PC-3 (cell line): ENCODE results near the gene PIGM. TPM values are rescaled to one million over a fixed set of nuclear protein-coding genes. Genes with fewer than 3 reads are reported as not detected.

Experiments
- ATAC-seq: fragments of 200-7000 bp; cut with Tn5 transposase; 2 replicates; pipeline ENCODE4 v1.9.1; 2020; ENCODE audit warnings: mild to moderate bottlenecking, moderate library complexity
- BruUV-seq: library from RNA; stranded (reverse); fragments of 400-500 nt; replicated peaks from 2 replicates; lab custom pipeline; 2021; lab: Mats Ljungman, UMichigan
- CTCF ChIA-PET: fragments of 300-600 bp; sonication (Branson Sonifier 250); formaldehyde crosslinking; loops from one replicate; lab custom pipeline; 2022; ENCODE audit warnings: antibody characterized with exemption; lab: Charles Lee
- POLR2A ChIA-PET: fragments of 300-600 bp; sonication (Branson Sonifier 250); formaldehyde crosslinking; loops from one replicate; lab custom pipeline; 2022; ENCODE audit warnings: antibody characterized with exemption; ENCODE audit not compliant: unreplicated experiment; lab: Charles Lee
- DNase-seq: peaks from one replicate; pipeline ENCODE4 v3.0.0-alpha.2; 2015
- H2AFZ ChIP-seq: fragments of 300-600 bp; sonication (generic); 2 replicates; pipeline ENCODE4 v1.6.0; 2016; ENCODE audit warnings: antibody characterized with exemption, low read length
- H3F3A ChIP-seq: fragments of 300-600 bp; sonication (generic); one replicate; pipeline ENCODE4 v1.6.0; 2017; ENCODE audit warnings: antibody characterized with exemption, low read length, control low read depth, mild to moderate bottlenecking; ENCODE audit not compliant: unreplicated experiment
- H3K27ac ChIP-seq: fragments of 300-600 bp; sonication (generic); 2 replicates; pipeline ENCODE4 v1.5.1; 2016; ENCODE audit warnings: mild to moderate bottlenecking, low read length
- H3K27me3 ChIP-seq: fragments of 300-600 bp; sonication (generic); 2 replicates; pipeline ENCODE4 v1.6.1; 2016; ENCODE audit warnings: low read length, mixed read lengths
- H3K36me3 ChIP-seq: fragments of 300-600 bp; sonication (generic); 2 replicates; pipeline ENCODE4 v1.6.1; 2016; ENCODE audit warnings: low read depth, mixed run types, low read length, mixed read lengths
- H3K4me1 ChIP-seq: fragments of 300-600 bp; sonication (generic); 2 replicates; pipeline ENCODE4 v1.5.1; 2016; ENCODE audit warnings: low read length; ENCODE audit not compliant: insufficient read depth
- H3K4me2 ChIP-seq: fragments of 300-600 bp; sonication (generic); 2 replicates; pipeline ENCODE4 v1.6.0; 2016; ENCODE audit warnings: low read length
- H3K4me3 ChIP-seq: fragments of 300-600 bp; sonication (generic); 2 replicates; pipeline ENCODE4 v1.5.1; 2016; ENCODE audit warnings: mild to moderate bottlenecking, low read length, mixed read lengths
- H3K79me2 ChIP-seq: fragments of 300-600 bp; sonication (generic); 2 replicates; pipeline ENCODE4 v1.6.1; 2017; ENCODE audit warnings: low read length, mixed read lengths
- H3K9ac ChIP-seq: fragments of 300-600 bp; sonication (generic); 2 replicates; pipeline ENCODE4 v1.6.0; 2016; ENCODE audit warnings: mild to moderate bottlenecking, low read length
- H3K9me2 ChIP-seq: fragments of 300-600 bp; sonication (generic); replicated peaks from 2 replicates; pipeline ENCODE4 v1.6.1; 2016; ENCODE audit warnings: mixed run types, low read length, mixed read lengths
- H3K9me3 ChIP-seq: fragments of 300-600 bp; sonication (generic); 2 replicates; pipeline ENCODE4 v1.6.1; 2016; ENCODE audit warnings: low read length, mixed read lengths
- H4K20me1 ChIP-seq: fragments of 300-600 bp; sonication (generic); 2 replicates; pipeline ENCODE4 v1.6.1; 2016; ENCODE audit warnings: low read length, mixed read lengths
- EZH2 ChIP-seq: fragments of 300-600 bp; sonication (generic); IDR thresholded peaks from one replicate; pipeline ENCODE4 v1.6.1; 2017; ENCODE audit warnings: antibody characterized with exemption, mild to moderate bottlenecking, low read length; ENCODE audit not compliant: unreplicated experiment
- EZH2phosphoT487 ChIP-seq: fragments of 300-600 bp; sonication (generic); IDR thresholded peaks from 2 replicates; pipeline ENCODE4 v1.6.1; 2018; ENCODE audit warnings: mild to moderate bottlenecking, antibody characterized with exemption, low read length, borderline replicate concordance
- intact Hi-C: fragments of 100-400 bp; cut with micrococcal nuclease; formaldehyde crosslinking; loops from 2 replicates; pipeline ENCODE4 v1.9.0; 2023
- total RNA-seq: library from RNA; depleted of rRNA; stranded (reverse); fragments of >200 nt; gene quantifications from 2 replicates; pipeline ENCODE4 v1.2.3, GENCODE V29; 2014
- TF ChIP-seq, protein P1 (sequence below): fragments of 300-600 bp; sonication (generic); conservative IDR thresholded peaks from 2 replicates; pipeline ENCODE4 v1.5.1; 2017; ENCODE audit warnings: antibody characterized with exemption, low read depth, mild to moderate bottlenecking, low read length

PIGM gene
- total RNA-seq, 1 experiment from 2014 or later = 6.9 TPM

DNA sequence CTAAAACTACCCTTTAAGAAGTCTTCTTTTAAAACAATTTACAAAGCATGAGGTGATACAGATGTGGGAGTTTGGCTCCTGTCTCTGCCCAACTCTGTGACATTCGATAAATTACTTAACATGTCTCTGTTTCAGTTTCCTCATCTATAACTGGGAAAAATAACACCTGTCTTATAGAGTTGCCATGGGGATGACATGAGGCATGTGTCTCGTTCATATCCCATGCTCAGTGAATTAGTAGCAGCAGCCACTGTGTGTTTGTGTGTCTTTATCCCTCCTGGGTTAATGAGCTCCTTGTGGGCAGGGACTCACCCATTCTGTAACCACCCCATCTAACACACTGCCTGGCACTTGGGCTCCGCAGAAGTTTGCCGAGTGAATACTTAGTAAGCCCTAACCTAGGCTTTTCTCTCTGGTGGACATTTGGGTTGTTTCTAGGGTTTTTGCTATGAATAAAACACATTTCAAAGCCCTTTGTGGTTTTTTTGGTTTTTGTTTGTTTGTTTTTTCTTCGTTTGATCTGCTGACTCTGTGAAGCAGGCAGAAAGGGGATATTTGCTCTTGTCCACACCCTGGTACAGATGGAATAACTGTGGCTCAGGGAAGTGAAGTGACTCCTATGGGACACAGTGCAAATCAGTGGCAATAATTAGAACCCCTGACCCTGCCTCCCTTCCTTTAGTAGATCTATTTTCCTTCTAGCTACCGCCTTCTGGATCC lies 48.8 kb upstream of the PIGM start:
- CTCF ChIA-PET = no interaction called here
- H3K4me1 ChIP-seq = peaks cover 9% of the 10 kb centered on the region
- H3K36me3 ChIP-seq = no peaks in the 10 kb centered on the region
- H3K79me2 ChIP-seq = no peaks in the 10 kb centered on the region
- no peak overlapping the region for H3K27ac ChIP-seq
- ATAC-seq (no peak), DNase-seq (no peak)
- H3K9ac ChIP-seq = no peak overlapping the region
- no TSS peak for BruUV-seq
- H3K4me3 ChIP-seq = no peak overlapping the region
- no peaks in the 10 kb centered on the region for H3K9me2 ChIP-seq
- TF ChIP-seq EZH2phosphoT487 (no peak), EZH2 (no peak)
- TF ChIP-seq, protein P1, sequence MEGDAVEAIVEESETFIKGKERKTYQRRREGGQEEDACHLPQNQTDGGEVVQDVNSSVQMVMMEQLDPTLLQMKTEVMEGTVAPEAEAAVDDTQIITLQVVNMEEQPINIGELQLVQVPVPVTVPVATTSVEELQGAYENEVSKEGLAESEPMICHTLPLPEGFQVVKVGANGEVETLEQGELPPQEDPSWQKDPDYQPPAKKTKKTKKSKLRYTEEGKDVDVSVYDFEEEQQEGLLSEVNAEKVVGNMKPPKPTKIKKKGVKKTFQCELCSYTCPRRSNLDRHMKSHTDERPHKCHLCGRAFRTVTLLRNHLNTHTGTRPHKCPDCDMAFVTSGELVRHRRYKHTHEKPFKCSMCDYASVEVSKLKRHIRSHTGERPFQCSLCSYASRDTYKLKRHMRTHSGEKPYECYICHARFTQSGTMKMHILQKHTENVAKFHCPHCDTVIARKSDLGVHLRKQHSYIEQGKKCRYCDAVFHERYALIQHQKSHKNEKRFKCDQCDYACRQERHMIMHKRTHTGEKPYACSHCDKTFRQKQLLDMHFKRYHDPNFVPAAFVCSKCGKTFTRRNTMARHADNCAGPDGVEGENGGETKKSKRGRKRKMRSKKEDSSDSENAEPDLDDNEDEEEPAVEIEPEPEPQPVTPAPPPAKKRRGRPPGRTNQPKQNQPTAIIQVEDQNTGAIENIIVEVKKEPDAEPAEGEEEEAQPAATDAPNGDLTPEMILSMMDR = no peak
- H3K9me3 ChIP-seq = no peaks in the 10 kb centered on the region
- POLR2A ChIA-PET = no interaction called here
- no peaks in the 10 kb centered on the region for H3F3A ChIP-seq
- no peaks in the 10 kb centered on the region for H4K20me1 ChIP-seq
- intact Hi-C loops = loop anchor here (5.0 kb wide), 2 partner anchors 143 to 948 kb away; no protein-coding TSS in a partner anchor
- peaks cover 39% of the 10 kb centered on the region for H3K27me3 ChIP-seq
- H2AFZ ChIP-seq = no peak overlapping the region
- no peak overlapping the region for H3K4me2 ChIP-seq

DNA sequence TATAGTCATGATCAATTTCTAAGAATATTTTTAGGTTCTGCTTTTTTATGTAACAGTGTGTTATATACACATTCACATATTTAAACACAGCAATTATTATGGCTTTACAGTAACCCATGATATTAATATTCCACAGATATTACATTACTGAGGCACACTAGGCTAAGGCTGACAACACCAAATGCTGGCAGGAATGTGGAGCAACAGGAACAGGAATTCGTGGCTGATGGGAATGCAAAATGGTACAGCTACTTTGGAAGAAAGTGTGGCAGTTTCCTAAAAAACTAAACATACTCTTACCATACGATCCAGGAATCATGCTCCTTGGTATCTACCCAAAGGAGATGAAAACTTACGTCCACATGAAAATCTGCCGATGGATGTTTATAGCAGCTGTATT lies 47.7 kb upstream of the PIGM start:
- DNase-seq (no peak), ATAC-seq (no peak)
- intact Hi-C loops = no loop called here
- H3K9ac ChIP-seq = no peak overlapping the region
- TF ChIP-seq, protein P1 = no peak
- TF ChIP-seq EZH2phosphoT487 = no peak
- TF ChIP-seq EZH2 = no peak
- H3K79me2 ChIP-seq = no peaks in the 10 kb centered on the region
- no peaks in the 10 kb centered on the region for H4K20me1 ChIP-seq
- H3F3A ChIP-seq = no peaks in the 10 kb centered on the region
- ChIA-PET CTCF (interaction anchor here (1.9 kb wide), 1 partner anchor 33 kb away, joined by 7 read pairs; no protein-coding TSS in a partner anchor), POLR2A (no interaction called here)
- H3K9me3 ChIP-seq = no peaks in the 10 kb centered on the region
- H3K36me3 ChIP-seq = no peaks in the 10 kb centered on the region
- H2AFZ ChIP-seq = no peak overlapping the region
- peaks cover 48% of the 10 kb centered on the region for H3K27me3 ChIP-seq
- no TSS peak for BruUV-seq
- no peaks in the 10 kb centered on the region for H3K9me2 ChIP-seq
- H3K27ac ChIP-seq = no peak overlapping the region
- H3K4me3 ChIP-seq = no peak overlapping the region
- H3K4me2 ChIP-seq = no peak overlapping the region
- peaks cover 9% of the 10 kb centered on the region for H3K4me1 ChIP-seq
